ENCODE results near the gene FLT1.

FLT1 gene

DNA sequence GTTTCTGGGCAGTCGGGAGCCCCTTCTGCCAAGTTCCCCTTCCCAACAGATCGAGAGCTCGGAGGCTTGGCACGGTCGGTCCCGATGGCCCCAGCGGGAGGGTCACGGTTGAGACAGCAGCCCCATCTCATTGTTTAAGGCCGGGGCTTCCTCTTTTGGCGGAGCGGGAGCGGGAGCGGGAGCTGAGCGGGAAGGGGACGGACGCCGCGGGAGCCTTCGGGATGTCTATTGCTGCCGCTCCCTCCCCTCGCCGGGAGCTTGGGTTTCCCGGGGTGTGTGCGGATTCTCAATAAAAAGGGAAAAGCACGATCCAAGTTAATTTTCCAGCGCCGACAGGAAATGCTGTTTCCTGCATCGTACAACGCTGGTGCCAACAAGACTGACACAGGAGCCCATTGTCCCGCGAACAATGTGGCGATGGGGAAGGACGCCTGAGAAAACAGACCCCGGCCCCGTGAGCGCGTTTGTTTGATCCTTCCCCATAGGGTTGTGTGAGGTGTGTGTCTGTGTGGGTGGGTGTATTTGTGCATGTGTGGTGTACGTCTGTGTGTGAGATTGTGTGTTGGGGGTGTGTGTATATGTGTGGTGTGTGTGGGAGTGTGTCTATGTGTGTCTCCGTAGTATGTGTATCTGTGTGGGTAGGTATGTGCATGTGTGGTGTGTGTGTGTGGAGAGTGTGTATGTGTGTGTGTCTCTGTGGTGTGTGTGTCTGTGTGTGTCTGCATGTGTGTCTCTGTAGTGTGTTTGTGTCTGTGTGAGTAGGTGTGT is 36.3 kb upstream of the FLT1 start:
- Histone ChIP-seq H3K4me1 (ENCODE audit: insufficient read depth, low read length) (no peaks in the 10 kb centered on the region), H3K27me3 (ENCODE audit: insufficient read depth, low read length, poor library complexity) (no peaks in the 10 kb centered on the region), H3K79me2 (ENCODE audit: insufficient read depth, low read length) (no peaks in the 10 kb centered on the region), H3K4me2 (ENCODE audit: insufficient read depth, low read length) (no peak overlapping the region), H3K9ac (ENCODE audit: low read depth, low read length) (no peak overlapping the region), H3K4me3 (ENCODE audit: low read depth in 1 of 2, low read length in 2 of 2) (no peak overlapping the region), H2AFZ (ENCODE audit: low read depth, low read length) (no peak overlapping the region), H3K9me3 (ENCODE audit: insufficient read depth, low read length, severe bottlenecking) (peaks cover 8% of the 10 kb centered on the region), H4K20me1 (ENCODE audit: insufficient read depth, low read length) (no peaks in the 10 kb centered on the region), H3K36me3 (ENCODE audit: insufficient read depth, low read length) (no peaks in the 10 kb centered on the region), H3K27ac (ENCODE audit: low read length) (no peak overlapping the region)
- TF ChIP-seq, protein P1, sequence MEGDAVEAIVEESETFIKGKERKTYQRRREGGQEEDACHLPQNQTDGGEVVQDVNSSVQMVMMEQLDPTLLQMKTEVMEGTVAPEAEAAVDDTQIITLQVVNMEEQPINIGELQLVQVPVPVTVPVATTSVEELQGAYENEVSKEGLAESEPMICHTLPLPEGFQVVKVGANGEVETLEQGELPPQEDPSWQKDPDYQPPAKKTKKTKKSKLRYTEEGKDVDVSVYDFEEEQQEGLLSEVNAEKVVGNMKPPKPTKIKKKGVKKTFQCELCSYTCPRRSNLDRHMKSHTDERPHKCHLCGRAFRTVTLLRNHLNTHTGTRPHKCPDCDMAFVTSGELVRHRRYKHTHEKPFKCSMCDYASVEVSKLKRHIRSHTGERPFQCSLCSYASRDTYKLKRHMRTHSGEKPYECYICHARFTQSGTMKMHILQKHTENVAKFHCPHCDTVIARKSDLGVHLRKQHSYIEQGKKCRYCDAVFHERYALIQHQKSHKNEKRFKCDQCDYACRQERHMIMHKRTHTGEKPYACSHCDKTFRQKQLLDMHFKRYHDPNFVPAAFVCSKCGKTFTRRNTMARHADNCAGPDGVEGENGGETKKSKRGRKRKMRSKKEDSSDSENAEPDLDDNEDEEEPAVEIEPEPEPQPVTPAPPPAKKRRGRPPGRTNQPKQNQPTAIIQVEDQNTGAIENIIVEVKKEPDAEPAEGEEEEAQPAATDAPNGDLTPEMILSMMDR (IDR thresholded peaks at IDR 0.05; ENCODE audit: borderline replicate concordance, extremely low read depth, low read length, poor library complexity, severe bottlenecking), result no peak
- no peak for TF ChIP-seq EZH2 (IDR thresholded peaks at IDR 0.05; ENCODE audit: borderline replicate concordance, low read depth, low read length, severe bottlenecking)
- DNase-seq, result no peak
- ATAC-seq (ENCODE audit: insufficient read depth, low read depth), result no peak

DNA sequence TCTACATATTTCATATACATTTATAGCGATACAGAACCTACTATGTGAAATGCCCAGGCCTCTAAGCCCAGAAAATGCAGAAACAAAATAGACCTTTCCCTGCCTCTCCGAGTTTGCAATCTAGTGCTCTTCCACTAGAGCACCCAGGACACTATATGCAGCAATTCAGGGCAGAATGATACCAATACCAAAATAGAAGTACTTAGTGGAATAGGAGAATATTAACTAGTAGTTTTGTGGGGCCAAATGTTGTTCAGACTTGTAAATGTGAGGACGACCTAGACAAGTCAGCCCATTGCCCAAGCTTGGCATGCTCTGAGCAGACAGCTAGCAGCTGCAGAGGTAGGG is 35.8 kb upstream of the FLT1 start:
- no peak overlapping the region for H3K4me2 ChIP-seq (ENCODE audit: insufficient read depth, low read length)
- no peaks in the 10 kb centered on the region for H4K20me1 ChIP-seq (ENCODE audit: insufficient read depth, low read length)
- no peak overlapping the region for H3K9ac ChIP-seq (ENCODE audit: low read depth, low read length)
- no peak overlapping the region for H3K4me3 ChIP-seq (ENCODE audit: low read depth in 1 of 2, low read length in 2 of 2)
- H3K27me3 ChIP-seq (ENCODE audit: insufficient read depth, low read length, poor library complexity), result no peaks in the 10 kb centered on the region
- no peaks in the 10 kb centered on the region for H3K79me2 ChIP-seq (ENCODE audit: insufficient read depth, low read length)
- DNase-seq, result no peak
- no peak for ATAC-seq (ENCODE audit: insufficient read depth, low read depth)
- H3K36me3 ChIP-seq (ENCODE audit: insufficient read depth, low read length), result no peaks in the 10 kb centered on the region
- H3K9me3 ChIP-seq (ENCODE audit: insufficient read depth, low read length, severe bottlenecking), result peaks cover 5% of the 10 kb centered on the region
- H3K27ac ChIP-seq (ENCODE audit: low read length), result no peak overlapping the region
- TF ChIP-seq EZH2 (IDR thresholded peaks at IDR 0.05; ENCODE audit: borderline replicate concordance, low read depth, low read length, severe bottlenecking), result no peak
- TF ChIP-seq, protein P1 (IDR thresholded peaks at IDR 0.05; ENCODE audit: borderline replicate concordance, extremely low read depth, low read length, poor library complexity, severe bottlenecking), result no peak
- H3K4me1 ChIP-seq (ENCODE audit: insufficient read depth, low read length), result no peaks in the 10 kb centered on the region
- H2AFZ ChIP-seq (ENCODE audit: low read depth, low read length), result no peak overlapping the region

DNA sequence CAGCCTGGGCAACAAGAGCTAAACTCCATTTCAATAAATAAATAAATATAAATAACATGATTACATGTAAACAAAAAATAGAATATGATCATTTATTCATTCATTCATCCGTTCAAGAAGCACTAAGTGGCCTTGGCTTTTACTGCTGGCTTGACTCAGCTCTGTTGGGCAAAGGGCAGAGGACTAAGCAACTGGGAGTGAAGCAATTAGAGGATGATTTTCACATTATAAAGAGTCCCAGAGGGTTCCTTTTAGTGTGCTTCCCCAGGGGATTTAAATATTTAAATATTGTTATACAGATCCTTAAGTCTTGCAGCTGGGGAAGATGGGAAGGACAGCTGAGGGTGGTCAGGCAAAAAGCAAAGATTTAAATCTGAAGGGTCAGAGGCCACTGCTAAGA is 34.9 kb upstream of the FLT1 start:
- Histone ChIP-seq H3K27me3 (ENCODE audit: insufficient read depth, low read length, poor library complexity) (no peaks in the 10 kb centered on the region), H3K9me3 (ENCODE audit: insufficient read depth, low read length, severe bottlenecking) (no peaks in the 10 kb centered on the region), H3K27ac (ENCODE audit: low read length) (no peak overlapping the region), H3K4me2 (ENCODE audit: insufficient read depth, low read length) (no peak overlapping the region), H3K4me1 (ENCODE audit: insufficient read depth, low read length) (no peaks in the 10 kb centered on the region), H3K79me2 (ENCODE audit: insufficient read depth, low read length) (no peaks in the 10 kb centered on the region), H2AFZ (ENCODE audit: low read depth, low read length) (no peak overlapping the region), H3K9ac (ENCODE audit: low read depth, low read length) (no peak overlapping the region), H3K36me3 (ENCODE audit: insufficient read depth, low read length) (no peaks in the 10 kb centered on the region), H3K4me3 (ENCODE audit: low read depth in 1 of 2, low read length in 2 of 2) (no peak overlapping the region), H4K20me1 (ENCODE audit: insufficient read depth, low read length) (no peaks in the 10 kb centered on the region)
- DNase-seq, result no peak
- TF ChIP-seq EZH2 (IDR thresholded peaks at IDR 0.05; ENCODE audit: borderline replicate concordance, low read depth, low read length, severe bottlenecking), result no peak
- TF ChIP-seq, protein P1 (IDR thresholded peaks at IDR 0.05; ENCODE audit: borderline replicate concordance, extremely low read depth, low read length, poor library complexity, severe bottlenecking), result no peak
- no peak for ATAC-seq (ENCODE audit: insufficient read depth, low read depth)

Data from DND-41 (cell line).